Activated CD4-positive, alpha-beta T cell treated with anti-CD3 and anti-CD28 coated beads, Interleukin-2, amount 50 U/mL, for 24 hours (primary cell): ENCODE data around the gene FAM187B.
A peak's percentile ranks its signal among the peaks of the same experiment; 100 is the strongest.
"Not testable (repeated sequence)": the region's sequence is repeated elsewhere in the genome, so short reads cannot be mapped to it uniquely, and the experiment has no call there.

Experiments used
- DNase-seq, 2 donors: peaks; one replicate each; pipeline ENCODE4 v3.0.0-alpha.2; 2020; ENCODE audit warnings: low read depth in 1 of 2, low spot score in 1 of 2

FAM187B gene

GRCh38 chr19:35213663-35214632 is 14.6 kb downstream of the FAM187B start:
- peak; percentile 46 to 90 for DNase-seq

- no peak for DNase-seq
Observed at GRCh38 chr19:35212241-35212640, 16.3 kb downstream of the FAM187B start.

- peak in 1 of 2 donors; percentile 47 for DNase-seq
Observed at GRCh38 chr19:35211545-35212230, 16.9 kb downstream of the FAM187B start.

GRCh38 chr19:35209646-35210045 is 18.9 kb downstream of the FAM187B start:
- no peak for DNase-seq

- no peak for DNase-seq
Observed at GRCh38 chr19:35208121-35208520, 20.4 kb downstream of the FAM187B start.

GRCh38 chr19:35207391-35207871 is 21.1 kb downstream of the FAM187B start:
- no peak for DNase-seq

GRCh38 chr19:35206855-35207254 is 21.7 kb downstream of the FAM187B start:
- DNase-seq: no peak

- DNase-seq: peak in 1 of 2 donors; percentile 52
Observed at GRCh38 chr19:35206379-35206778, 22.2 kb downstream of the FAM187B start.

GRCh38 chr19:35205733-35206323 is 22.7 kb downstream of the FAM187B start:
- no peak for DNase-seq

- DNase-seq: no peak
Observed at GRCh38 chr19:35204799-35205732, 23.5 kb downstream of the FAM187B start.

- no peak for DNase-seq
Observed at GRCh38 chr19:35202722-35203688, 25.5 kb downstream of the FAM187B start.

GRCh38 chr19:35199481-35199880 is 29.1 kb downstream of the FAM187B start:
- no peak for DNase-seq

- DNase-seq: not testable (repeated sequence)
Observed at GRCh38 chr19:35196861-35197260, 31.7 kb downstream of the FAM187B start.

GRCh38 chr19:35195830-35196229 is 32.7 kb downstream of the FAM187B start:
- no peak for DNase-seq

- DNase-seq: no peak
Observed at GRCh38 chr19:35194012-35194984, 34.2 kb downstream of the FAM187B start.

GRCh38 chr19:35184884-35185283 is 43.7 kb downstream of the FAM187B start:
- DNase-seq: no peak

GRCh38 chr19:35184267-35184666 is 44.3 kb downstream of the FAM187B start:
- no peak for DNase-seq

GRCh38 chr19:35181387-35181786 is 47.2 kb downstream of the FAM187B start:
- DNase-seq: no peak
